ENCODE data around the gene ARHGAP8.
"Not testable (repeated sequence)": the region's sequence is repeated elsewhere in the genome, so short reads cannot be mapped to it uniquely, and the experiment has no call there.

DNA sequence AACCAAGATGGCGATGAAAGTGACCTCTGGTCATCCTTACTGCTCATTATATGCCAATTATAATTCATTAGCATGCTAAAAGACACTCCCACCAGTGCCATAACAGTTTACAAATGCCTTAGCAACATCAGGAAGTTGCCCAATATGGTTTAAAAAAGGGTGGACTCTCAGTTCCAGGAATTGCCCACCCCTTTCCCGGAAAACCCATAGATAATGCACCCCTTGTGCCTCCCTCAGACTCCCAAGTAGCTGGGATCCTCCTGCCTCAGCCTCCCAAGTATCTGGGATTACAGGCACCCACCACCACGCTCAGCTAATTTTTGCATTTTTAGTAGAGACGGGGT is 4.6 kb upstream of the ARHGAP8 start:
- TF ChIP-seq, protein P1, sequence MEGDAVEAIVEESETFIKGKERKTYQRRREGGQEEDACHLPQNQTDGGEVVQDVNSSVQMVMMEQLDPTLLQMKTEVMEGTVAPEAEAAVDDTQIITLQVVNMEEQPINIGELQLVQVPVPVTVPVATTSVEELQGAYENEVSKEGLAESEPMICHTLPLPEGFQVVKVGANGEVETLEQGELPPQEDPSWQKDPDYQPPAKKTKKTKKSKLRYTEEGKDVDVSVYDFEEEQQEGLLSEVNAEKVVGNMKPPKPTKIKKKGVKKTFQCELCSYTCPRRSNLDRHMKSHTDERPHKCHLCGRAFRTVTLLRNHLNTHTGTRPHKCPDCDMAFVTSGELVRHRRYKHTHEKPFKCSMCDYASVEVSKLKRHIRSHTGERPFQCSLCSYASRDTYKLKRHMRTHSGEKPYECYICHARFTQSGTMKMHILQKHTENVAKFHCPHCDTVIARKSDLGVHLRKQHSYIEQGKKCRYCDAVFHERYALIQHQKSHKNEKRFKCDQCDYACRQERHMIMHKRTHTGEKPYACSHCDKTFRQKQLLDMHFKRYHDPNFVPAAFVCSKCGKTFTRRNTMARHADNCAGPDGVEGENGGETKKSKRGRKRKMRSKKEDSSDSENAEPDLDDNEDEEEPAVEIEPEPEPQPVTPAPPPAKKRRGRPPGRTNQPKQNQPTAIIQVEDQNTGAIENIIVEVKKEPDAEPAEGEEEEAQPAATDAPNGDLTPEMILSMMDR (IDR thresholded peaks at IDR 0.05) = not testable (repeated sequence)
- not testable (repeated sequence) for TF ChIP-seq POLR2A (IDR thresholded peaks at IDR 0.05)
